SK-N-MC (cell line): ENCODE measurements around the gene AFAP1.

Source experiments
- EZH2 ChIP-seq: fragments of 200-600 bp; sonication (generic); IDR thresholded peaks from one replicate; pipeline ENCODE4 v1.6.1; 2017; ENCODE audit warnings: antibody characterized with exemption
- POLR2AphosphoS5 ChIP-seq: IDR thresholded peaks from 2 replicates; pipeline ENCODE4 v1.6.1; 2012; ENCODE audit warnings: mild to moderate bottlenecking, low read depth, low read length, borderline replicate concordance

DNA sequence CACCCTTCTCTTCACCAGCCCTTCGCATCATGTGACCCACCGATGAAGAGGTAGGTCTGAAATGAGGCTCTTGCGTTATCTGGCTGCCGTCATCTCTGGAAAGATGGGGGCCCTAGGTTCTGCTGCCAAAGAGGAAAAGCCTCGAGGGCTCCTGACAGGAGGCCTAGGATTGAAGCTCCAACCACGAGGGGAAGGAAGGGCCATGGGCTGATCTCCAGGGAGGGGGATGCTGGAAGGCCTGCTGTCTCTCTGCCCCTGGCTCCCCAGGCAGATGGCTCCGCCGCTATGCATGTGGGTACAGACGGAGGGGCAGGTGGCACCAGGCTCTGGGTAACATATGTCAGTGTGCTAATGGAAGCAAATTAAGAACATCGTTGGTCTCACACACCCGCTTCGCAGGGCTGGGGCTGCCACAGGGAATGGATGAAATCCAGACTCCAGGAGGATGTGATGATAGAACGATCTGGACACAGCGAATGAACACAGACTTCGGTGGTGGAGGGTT is 44.9 kb downstream of the AFAP1 start:
- TF ChIP-seq POLR2AphosphoS5 (no peak), EZH2 (no peak)
